Measurements from ENCODE around the gene ORC1. TPM values are rescaled to one million over a fixed set of nuclear protein-coding genes. Genes with fewer than 3 reads are reported as not detected.

The ORC1 gene
- total RNA-seq, 1 experiment from 2014 or later, result 14.3 TPM

DNA sequence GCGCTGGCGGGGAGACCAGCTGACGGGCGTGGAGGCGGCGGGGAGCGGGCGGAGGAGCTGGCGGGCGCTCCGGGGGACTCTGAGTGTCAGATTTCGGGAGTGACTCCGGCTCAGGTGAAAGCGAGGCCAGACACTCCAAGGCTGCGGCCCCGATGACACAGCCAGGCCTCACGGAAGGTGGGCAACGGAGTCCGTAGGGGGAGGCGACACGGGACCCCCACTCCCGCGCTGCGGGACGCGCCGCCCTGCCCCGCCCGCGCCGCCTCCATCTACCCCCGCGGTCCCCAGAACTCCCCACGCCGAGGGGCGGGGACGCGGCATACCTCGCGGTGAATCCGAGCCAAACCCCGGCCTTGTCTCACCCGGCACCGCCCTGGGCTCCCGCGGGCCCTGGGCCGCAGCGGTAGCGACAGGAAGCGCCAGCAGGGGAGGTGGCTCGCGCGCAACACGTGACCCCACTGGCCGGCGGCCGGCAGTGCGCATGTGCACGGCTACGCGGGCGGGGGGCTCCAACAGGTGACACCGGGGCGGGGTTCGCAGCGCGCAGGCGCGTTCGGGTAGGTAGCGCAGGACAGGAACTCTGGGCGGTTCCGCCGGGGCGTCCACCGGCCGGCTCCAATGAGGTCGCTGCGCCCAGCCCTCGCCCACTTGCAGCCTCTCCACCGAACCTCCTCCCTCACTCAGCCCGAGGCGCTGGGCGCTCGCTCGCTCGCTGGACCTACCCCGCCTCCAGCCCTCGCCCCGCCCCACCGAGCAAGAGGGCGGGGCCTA, 38.3 kb downstream of the ORC1 start, which contains the start of gene CC2D1B:
TSS of gene CC2D1B (minus strand) at position 460 of the 771 bp plus-strand sequence. CDS start 1,585 bp downstream, outside the sequence.
- Histone ChIP-seq H3K9me3 (ENCODE audit: control insufficient read depth, insufficient read depth, low read depth, low read length) (no peaks in the 10 kb centered on the region), H3K4me3 (ENCODE audit: low read depth in 2 of 2, low read length in 2 of 2) (peak within 1 kb of the TSS; percentile 74 to 92), H3K36me3 (ENCODE audit: control insufficient read depth, insufficient read depth, low read length) (peaks cover 11% of the 10 kb centered on the region), H3K27me3 (ENCODE audit: control insufficient read depth, insufficient read depth, low read length) (no peaks in the 10 kb centered on the region), H3K4me1 (ENCODE audit: control insufficient read depth, insufficient read depth, low read length) (peaks cover 18% of the 10 kb centered on the region), H3K27ac (ENCODE audit: low read length) (peak within 1 kb of the TSS; percentile 93)
- no TSS peak for BruUV-seq (replicated peaks)
- CTCF ChIA-PET, result interaction anchor here (0.6 kb wide), 2 partner anchors 74 to 230 kb away, joined by 4 to 6 read pairs; no protein-coding TSS in a partner anchor
- in situ Hi-C loops (cut with HindIII; ENCODE audit: low pct_unique_long_range_greater_than_20kb, low sequenced_read_pairs), result no loop called here
- DNase-seq (ENCODE audit: low read depth, low spot score) (peak; percentile 93), ATAC-seq (peak; percentile 96)
- intact Hi-C loops (cut with micrococcal nuclease; ENCODE audit: unreplicated experiment), result no loop called here
- POLR2A ChIA-PET, result interaction anchor here (0.6 to 0.7 kb wide), 3 partner anchors 245 to 875 kb away, joined by 3 to 8 read pairs (median 7); no protein-coding TSS in a partner anchor
- TF ChIP-seq TCF7L2 (IDR thresholded peaks at IDR 0.05; ENCODE audit: low read depth, low read length) (no peak), CTCF (IDR thresholded peaks at IDR 0.05) (no peak), POLR2AphosphoS5 (IDR thresholded peaks at IDR 0.05; ENCODE audit: low read depth, low read length) (peak; percentile 92), SIN3A (IDR thresholded peaks at IDR 0.05; ENCODE audit: borderline replicate concordance, insufficient read depth, low read depth, low read length) (peak; percentile 89; the same call in 1 of the 2 replicates)
- TF ChIP-seq, protein P1, sequence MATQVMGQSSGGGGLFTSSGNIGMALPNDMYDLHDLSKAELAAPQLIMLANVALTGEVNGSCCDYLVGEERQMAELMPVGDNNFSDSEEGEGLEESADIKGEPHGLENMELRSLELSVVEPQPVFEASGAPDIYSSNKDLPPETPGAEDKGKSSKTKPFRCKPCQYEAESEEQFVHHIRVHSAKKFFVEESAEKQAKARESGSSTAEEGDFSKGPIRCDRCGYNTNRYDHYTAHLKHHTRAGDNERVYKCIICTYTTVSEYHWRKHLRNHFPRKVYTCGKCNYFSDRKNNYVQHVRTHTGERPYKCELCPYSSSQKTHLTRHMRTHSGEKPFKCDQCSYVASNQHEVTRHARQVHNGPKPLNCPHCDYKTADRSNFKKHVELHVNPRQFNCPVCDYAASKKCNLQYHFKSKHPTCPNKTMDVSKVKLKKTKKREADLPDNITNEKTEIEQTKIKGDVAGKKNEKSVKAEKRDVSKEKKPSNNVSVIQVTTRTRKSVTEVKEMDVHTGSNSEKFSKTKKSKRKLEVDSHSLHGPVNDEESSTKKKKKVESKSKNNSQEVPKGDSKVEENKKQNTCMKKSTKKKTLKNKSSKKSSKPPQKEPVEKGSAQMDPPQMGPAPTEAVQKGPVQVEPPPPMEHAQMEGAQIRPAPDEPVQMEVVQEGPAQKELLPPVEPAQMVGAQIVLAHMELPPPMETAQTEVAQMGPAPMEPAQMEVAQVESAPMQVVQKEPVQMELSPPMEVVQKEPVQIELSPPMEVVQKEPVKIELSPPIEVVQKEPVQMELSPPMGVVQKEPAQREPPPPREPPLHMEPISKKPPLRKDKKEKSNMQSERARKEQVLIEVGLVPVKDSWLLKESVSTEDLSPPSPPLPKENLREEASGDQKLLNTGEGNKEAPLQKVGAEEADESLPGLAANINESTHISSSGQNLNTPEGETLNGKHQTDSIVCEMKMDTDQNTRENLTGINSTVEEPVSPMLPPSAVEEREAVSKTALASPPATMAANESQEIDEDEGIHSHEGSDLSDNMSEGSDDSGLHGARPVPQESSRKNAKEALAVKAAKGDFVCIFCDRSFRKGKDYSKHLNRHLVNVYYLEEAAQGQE (IDR thresholded peaks at IDR 0.05; ENCODE audit: insufficient read depth in 1 of 2, low read depth in 2 of 2, low read length in 1 of 2), result peak in 1 of 2 experiments; percentile 54; a peak in 1 of 4 replicates

GRCh38 chr1:52365071-52365745, 39.0 kb downstream of the ORC1 start:
- in situ Hi-C loops (cut with HindIII; ENCODE audit: low pct_unique_long_range_greater_than_20kb, low sequenced_read_pairs) (no loop called here), intact Hi-C loops (cut with micrococcal nuclease; ENCODE audit: unreplicated experiment) (no loop called here)
- Histone ChIP-seq H3K27me3 (ENCODE audit: control insufficient read depth, insufficient read depth, low read length) (no peaks in the 10 kb centered on the region), H3K4me1 (ENCODE audit: control insufficient read depth, insufficient read depth, low read length) (peaks cover 18% of the 10 kb centered on the region), H3K9me3 (ENCODE audit: control insufficient read depth, insufficient read depth, low read depth, low read length) (no peaks in the 10 kb centered on the region), H3K27ac (ENCODE audit: low read length) (peak overlapping the region; percentile 93), H3K36me3 (ENCODE audit: control insufficient read depth, insufficient read depth, low read length) (peaks cover 11% of the 10 kb centered on the region), H3K4me3 (ENCODE audit: low read depth in 2 of 2, low read length in 2 of 2) (peak overlapping the region; percentile 74 to 92)
- BruUV-seq (replicated peaks), result no TSS peak
- ATAC-seq (0 out of 2 replicates have a peak, but pooled peaks have one; percentile 5), DNase-seq (ENCODE audit: low read depth, low spot score) (no peak)
- ChIA-PET POLR2A (interaction anchor here (0.6 kb wide), 1 partner anchor 187 kb away, joined by 11 read pairs; the partner anchor contains the start of gene TUT4), CTCF (no interaction called here)
- TF ChIP-seq, protein P1 (IDR thresholded peaks at IDR 0.05; ENCODE audit: insufficient read depth in 1 of 2, low read depth in 2 of 2, low read length in 1 of 2), result no peak
- TF ChIP-seq SIN3A (IDR thresholded peaks at IDR 0.05; ENCODE audit: borderline replicate concordance, insufficient read depth, low read depth, low read length) (no peak), POLR2AphosphoS5 (IDR thresholded peaks at IDR 0.05; ENCODE audit: low read depth, low read length) (no peak), TCF7L2 (IDR thresholded peaks at IDR 0.05; ENCODE audit: low read depth, low read length) (no peak), CTCF (IDR thresholded peaks at IDR 0.05) (no peak)

Measured in Panc1 (cell line).